ENCODE measurements around the gene TAF4. TPM values are rescaled to one million over a fixed set of nuclear protein-coding genes. Genes with fewer than 3 reads are reported as not detected.

The TAF4 gene
- total and polyA plus RNA-seq, 2 of the 13 experiments (the other 11 are each of a cell fraction or from before 2014, with no cell fraction given): 5.9 to 12.0 TPM

- TF ChIP-seq DBP (CRISPR knock-in tag; IDR thresholded peaks at IDR 0.05; ENCODE audit: not compliant biosample characterization): peak; percentile 95
- TF ChIP-seq ZNF546 (CRISPR knock-in tag; conservative IDR thresholded peaks at IDR 0.05): peak; percentile 99
- TF ChIP-seq ZNF564 (CRISPR knock-in tag; IDR thresholded peaks at IDR 0.05): peak; percentile 94
- TF ChIP-seq BCL6 (CRISPR knock-in tag; IDR thresholded peaks at IDR 0.05): peak; percentile 55; the same call in 1 of the 2 replicates
- peak; percentile 99 for TF ChIP-seq AHR (CRISPR knock-in tag; IDR thresholded peaks at IDR 0.05)
- peak; percentile 96 for TF ChIP-seq ZNF274 (CRISPR knock-in tag; IDR thresholded peaks at IDR 0.05)
- peak; percentile 94 for TF ChIP-seq ZBTB25 (CRISPR knock-in tag; IDR thresholded peaks at IDR 0.05)
- TF ChIP-seq SSRP1 (CRISPR knock-in tag; IDR thresholded peaks at IDR 0.05): no peak
- no peak for TF ChIP-seq HCFC1 (IDR thresholded peaks at IDR 0.05; ENCODE audit: low read depth, low read length)
- no peak for TF ChIP-seq ZNF101 (CRISPR knock-in tag; IDR thresholded peaks at IDR 0.05; ENCODE audit: borderline replicate concordance, low read depth)
- peak; percentile 98 for TF ChIP-seq CHCHD3 (CRISPR knock-in tag; IDR thresholded peaks at IDR 0.05)
- TF ChIP-seq ZNF841 (CRISPR knock-in tag; IDR thresholded peaks at IDR 0.05; ENCODE audit: borderline replicate concordance): peak; percentile 68; the same call in 1 of the 2 replicates
- peak; percentile 48; the same call in 1 of the 2 replicates for TF ChIP-seq HHEX (CRISPR knock-in tag; IDR thresholded peaks at IDR 0.05)
- TF ChIP-seq ISL2 (CRISPR knock-in tag; IDR thresholded peaks at IDR 0.05): peak; percentile 77
- peak; percentile 98 for TF ChIP-seq ZNF646 (CRISPR knock-in tag; IDR thresholded peaks at IDR 0.05)
- peak; percentile 79; the same call in 1 of the 2 replicates for TF ChIP-seq TARDBP (CRISPR knock-in tag; IDR thresholded peaks at IDR 0.05)
- TF ChIP-seq ZNF530 (CRISPR knock-in tag; IDR thresholded peaks at IDR 0.05; ENCODE audit: low read depth): peak; percentile 96
- TF ChIP-seq ZNF674 (CRISPR knock-in tag; IDR thresholded peaks at IDR 0.05; ENCODE audit: low read depth): peak; percentile 74; the same call in 1 of the 2 replicates
- TF ChIP-seq ZNF557 (CRISPR knock-in tag; IDR thresholded peaks at IDR 0.05): peak; percentile 99
- peak; percentile 86 for TF ChIP-seq NR0B2 (CRISPR knock-in tag; IDR thresholded peaks at IDR 0.05)
- peak; percentile 98 for TF ChIP-seq ZNF441 (CRISPR knock-in tag; IDR thresholded peaks at IDR 0.05; ENCODE audit: borderline replicate concordance)
- TF ChIP-seq MXD4 (CRISPR knock-in tag; IDR thresholded peaks at IDR 0.05): peak; percentile 90; the same call in 1 of the 2 replicates
Observed at GRCh38 chr20:61951695-61952533, 113.8 kb downstream of the TAF4 start (continued).

Measured in HepG2 (cell line).